ENCODE results near the gene SMOC1. TPM values are rescaled to one million over a fixed set of nuclear protein-coding genes. Genes with fewer than 3 reads are reported as not detected.
A peak's percentile ranks its signal among the peaks of the same experiment; 100 is the strongest.

The SMOC1 gene
- total RNA-seq, 1 experiment from 2014 or later: 0.46 TPM

DNA sequence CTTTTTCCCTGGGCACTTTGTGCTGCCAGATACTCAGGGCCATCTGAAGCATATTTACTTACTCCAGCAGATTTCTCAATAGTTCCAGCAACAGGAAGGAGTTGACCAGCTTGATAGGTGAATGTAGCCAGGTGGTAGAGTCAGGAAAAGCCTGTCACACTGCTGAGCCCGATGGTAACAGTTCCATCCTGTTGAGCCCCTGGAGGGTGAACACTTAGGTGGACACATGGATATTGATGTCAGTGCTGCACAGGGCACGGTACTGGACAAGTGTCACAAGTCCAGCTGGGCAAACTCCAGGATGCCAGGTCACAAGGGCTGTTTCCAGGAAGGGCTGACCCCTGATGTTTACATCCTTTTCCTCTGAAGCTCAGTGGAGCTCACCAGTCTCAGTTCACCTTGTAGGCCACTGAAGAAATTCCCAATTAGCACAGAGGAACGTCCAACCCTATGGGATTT is 2.3 kb upstream of the SMOC1 start:
- in situ Hi-C loops (cut with HindIII; ENCODE audit: low pct_unique_long_range_greater_than_20kb, low sequenced_read_pairs) (no loop called here), intact Hi-C loops (cut with micrococcal nuclease; ENCODE audit: unreplicated experiment) (no loop called here)
- no TSS peak for BruUV-seq (replicated peaks)
- H3K9me3 ChIP-seq (ENCODE audit: control insufficient read depth, insufficient read depth, low read depth, low read length): no peaks in the 10 kb centered on the region
- POLR2A ChIA-PET: no interaction called here
- ATAC-seq: no peak
- no peak for DNase-seq (ENCODE audit: low read depth, low spot score)
- no peak overlapping the region for H3K4me3 ChIP-seq (ENCODE audit: low read depth in 2 of 2, low read length in 2 of 2)
- CTCF ChIA-PET: no interaction called here
- H3K27ac ChIP-seq (ENCODE audit: low read length): no peak overlapping the region
- H3K27me3 ChIP-seq (ENCODE audit: control insufficient read depth, insufficient read depth, low read length): peaks cover 4% of the 10 kb centered on the region
- H3K4me1 ChIP-seq (ENCODE audit: control insufficient read depth, insufficient read depth, low read length): no peaks in the 10 kb centered on the region
- no peaks in the 10 kb centered on the region for H3K36me3 ChIP-seq (ENCODE audit: control insufficient read depth, insufficient read depth, low read length)
- TF ChIP-seq SIN3A (IDR thresholded peaks at IDR 0.05; ENCODE audit: borderline replicate concordance, insufficient read depth, low read depth, low read length) (no peak), TCF7L2 (IDR thresholded peaks at IDR 0.05; ENCODE audit: low read depth, low read length) (no peak), POLR2AphosphoS5 (IDR thresholded peaks at IDR 0.05; ENCODE audit: low read depth, low read length) (no peak)
- TF ChIP-seq, protein P1, sequence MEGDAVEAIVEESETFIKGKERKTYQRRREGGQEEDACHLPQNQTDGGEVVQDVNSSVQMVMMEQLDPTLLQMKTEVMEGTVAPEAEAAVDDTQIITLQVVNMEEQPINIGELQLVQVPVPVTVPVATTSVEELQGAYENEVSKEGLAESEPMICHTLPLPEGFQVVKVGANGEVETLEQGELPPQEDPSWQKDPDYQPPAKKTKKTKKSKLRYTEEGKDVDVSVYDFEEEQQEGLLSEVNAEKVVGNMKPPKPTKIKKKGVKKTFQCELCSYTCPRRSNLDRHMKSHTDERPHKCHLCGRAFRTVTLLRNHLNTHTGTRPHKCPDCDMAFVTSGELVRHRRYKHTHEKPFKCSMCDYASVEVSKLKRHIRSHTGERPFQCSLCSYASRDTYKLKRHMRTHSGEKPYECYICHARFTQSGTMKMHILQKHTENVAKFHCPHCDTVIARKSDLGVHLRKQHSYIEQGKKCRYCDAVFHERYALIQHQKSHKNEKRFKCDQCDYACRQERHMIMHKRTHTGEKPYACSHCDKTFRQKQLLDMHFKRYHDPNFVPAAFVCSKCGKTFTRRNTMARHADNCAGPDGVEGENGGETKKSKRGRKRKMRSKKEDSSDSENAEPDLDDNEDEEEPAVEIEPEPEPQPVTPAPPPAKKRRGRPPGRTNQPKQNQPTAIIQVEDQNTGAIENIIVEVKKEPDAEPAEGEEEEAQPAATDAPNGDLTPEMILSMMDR (IDR thresholded peaks at IDR 0.05): no peak
- TF ChIP-seq, protein P2, sequence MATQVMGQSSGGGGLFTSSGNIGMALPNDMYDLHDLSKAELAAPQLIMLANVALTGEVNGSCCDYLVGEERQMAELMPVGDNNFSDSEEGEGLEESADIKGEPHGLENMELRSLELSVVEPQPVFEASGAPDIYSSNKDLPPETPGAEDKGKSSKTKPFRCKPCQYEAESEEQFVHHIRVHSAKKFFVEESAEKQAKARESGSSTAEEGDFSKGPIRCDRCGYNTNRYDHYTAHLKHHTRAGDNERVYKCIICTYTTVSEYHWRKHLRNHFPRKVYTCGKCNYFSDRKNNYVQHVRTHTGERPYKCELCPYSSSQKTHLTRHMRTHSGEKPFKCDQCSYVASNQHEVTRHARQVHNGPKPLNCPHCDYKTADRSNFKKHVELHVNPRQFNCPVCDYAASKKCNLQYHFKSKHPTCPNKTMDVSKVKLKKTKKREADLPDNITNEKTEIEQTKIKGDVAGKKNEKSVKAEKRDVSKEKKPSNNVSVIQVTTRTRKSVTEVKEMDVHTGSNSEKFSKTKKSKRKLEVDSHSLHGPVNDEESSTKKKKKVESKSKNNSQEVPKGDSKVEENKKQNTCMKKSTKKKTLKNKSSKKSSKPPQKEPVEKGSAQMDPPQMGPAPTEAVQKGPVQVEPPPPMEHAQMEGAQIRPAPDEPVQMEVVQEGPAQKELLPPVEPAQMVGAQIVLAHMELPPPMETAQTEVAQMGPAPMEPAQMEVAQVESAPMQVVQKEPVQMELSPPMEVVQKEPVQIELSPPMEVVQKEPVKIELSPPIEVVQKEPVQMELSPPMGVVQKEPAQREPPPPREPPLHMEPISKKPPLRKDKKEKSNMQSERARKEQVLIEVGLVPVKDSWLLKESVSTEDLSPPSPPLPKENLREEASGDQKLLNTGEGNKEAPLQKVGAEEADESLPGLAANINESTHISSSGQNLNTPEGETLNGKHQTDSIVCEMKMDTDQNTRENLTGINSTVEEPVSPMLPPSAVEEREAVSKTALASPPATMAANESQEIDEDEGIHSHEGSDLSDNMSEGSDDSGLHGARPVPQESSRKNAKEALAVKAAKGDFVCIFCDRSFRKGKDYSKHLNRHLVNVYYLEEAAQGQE (IDR thresholded peaks at IDR 0.05; ENCODE audit: insufficient read depth in 1 of 2, low read depth in 2 of 2, low read length in 1 of 2): no peak

DNA sequence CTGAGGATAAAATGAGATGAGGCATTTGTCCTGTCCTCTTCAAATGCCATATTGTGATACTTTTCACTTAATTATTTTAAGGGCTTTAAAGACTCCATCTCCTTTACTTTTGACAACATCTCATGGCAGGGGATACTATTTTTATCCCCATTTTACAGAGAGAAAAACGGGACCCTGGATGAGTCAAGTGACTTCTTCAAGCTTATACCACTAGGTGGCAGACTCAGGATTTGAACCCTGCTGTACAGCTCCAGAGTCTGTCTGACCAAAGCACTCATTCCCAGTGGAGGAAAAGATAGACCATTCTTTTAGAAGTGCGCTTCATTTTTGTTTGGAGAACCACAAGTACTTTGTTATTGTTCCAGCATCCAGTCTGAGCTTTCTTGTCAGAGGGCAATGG is 1.7 kb upstream of the SMOC1 start:
- DNase-seq (ENCODE audit: low read depth, low spot score) (peak; percentile 4), ATAC-seq (no peak)
- Histone ChIP-seq H3K36me3 (ENCODE audit: control insufficient read depth, insufficient read depth, low read length) (no peaks in the 10 kb centered on the region), H3K9me3 (ENCODE audit: control insufficient read depth, insufficient read depth, low read depth, low read length) (no peaks in the 10 kb centered on the region), H3K4me1 (ENCODE audit: control insufficient read depth, insufficient read depth, low read length) (no peaks in the 10 kb centered on the region), H3K27me3 (ENCODE audit: control insufficient read depth, insufficient read depth, low read length) (peaks cover 4% of the 10 kb centered on the region), H3K4me3 (ENCODE audit: low read depth in 2 of 2, low read length in 2 of 2) (no peak overlapping the region), H3K27ac (ENCODE audit: low read length) (no peak overlapping the region)
- POLR2A ChIA-PET: no interaction called here
- in situ Hi-C loops (cut with HindIII; ENCODE audit: low pct_unique_long_range_greater_than_20kb, low sequenced_read_pairs): no loop called here
- intact Hi-C loops (cut with micrococcal nuclease; ENCODE audit: unreplicated experiment): no loop called here
- CTCF ChIA-PET: no interaction called here
- no TSS peak for BruUV-seq (replicated peaks)
- TF ChIP-seq, protein P1 (IDR thresholded peaks at IDR 0.05): peak; percentile 54
- TF ChIP-seq POLR2AphosphoS5 (IDR thresholded peaks at IDR 0.05; ENCODE audit: low read depth, low read length): no peak

Data from Panc1 (cell line).